ENCODE results near the gene DLK1.

DLK1 gene

DNA sequence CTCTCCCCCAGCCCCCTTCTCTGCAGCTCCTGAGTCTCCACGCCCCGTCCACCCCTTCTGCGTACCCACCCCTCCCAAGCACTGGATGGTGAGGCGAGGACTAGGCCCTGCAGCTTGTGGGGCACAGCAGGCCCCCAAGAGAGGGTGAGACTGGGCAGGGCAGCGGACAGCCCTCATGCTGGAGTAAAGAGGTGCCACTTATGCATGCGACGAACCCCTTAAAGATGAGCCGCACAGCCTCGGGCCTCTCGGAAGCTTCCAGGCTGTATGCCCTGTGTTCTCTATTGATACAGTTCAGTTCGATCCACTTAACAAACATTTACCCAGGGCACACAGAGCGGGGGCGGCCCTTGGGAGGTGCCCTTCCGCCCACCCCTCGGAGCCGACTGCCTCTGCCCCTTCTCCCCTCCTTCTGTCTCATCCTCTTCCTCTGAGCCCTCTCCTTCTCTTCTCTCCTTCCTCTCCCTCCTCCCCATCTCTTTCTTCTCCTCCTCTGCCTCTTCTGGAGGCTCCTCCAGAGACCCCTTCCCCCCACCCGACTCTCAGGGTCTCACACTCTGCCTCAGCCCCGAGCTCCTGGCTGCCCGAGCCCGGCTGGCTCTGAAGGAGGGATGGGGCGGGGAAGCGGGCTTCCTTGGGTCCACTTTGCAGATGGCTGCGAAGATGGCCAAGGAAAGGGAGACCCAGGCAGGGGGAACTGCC is 32.7 kb upstream of the DLK1 start:
- DNase-seq (ENCODE audit: low read depth in 1 of 2, low spot score in 1 of 2), result no peak

DNA sequence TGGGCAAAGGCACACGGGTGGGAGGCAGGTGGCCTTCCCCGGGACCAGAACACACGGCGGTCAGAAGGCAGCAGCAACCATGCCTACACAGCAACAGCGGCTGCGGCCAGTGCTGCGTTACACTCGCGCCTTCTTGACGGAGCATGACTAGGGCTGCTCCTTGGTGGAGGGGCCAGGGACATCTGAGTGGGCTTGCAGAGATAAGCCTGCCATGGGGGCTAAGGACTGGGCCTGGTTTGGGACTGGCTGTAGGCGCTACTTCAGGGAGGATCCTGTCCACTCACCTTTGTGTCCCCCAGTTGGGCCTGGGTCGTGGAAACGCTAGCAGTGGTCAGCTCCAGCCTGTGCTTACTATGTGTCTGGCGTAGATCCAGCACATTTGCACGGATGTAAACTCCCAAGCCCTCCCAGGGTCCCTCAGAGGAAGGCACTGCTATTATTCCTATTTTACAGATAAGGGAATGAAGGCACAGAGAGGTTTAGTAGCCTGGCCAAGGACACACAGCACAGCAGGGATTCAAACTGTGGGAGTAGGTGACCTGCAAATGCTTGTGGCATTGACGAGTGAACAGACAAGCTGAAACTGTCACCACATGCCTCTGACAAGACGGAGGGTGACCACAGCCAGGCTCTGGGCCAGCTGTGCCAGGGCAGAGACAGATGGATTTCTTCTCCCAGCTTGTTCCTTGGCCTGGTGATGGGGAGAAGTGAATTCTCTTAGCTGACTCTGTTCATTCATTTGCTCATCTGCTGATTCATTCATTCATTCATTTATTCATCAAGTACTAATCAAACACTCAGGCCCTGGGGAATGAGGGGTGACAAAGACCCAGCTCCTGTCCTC is 31.9 kb upstream of the DLK1 start:
- DNase-seq (ENCODE audit: low read depth in 1 of 2, low spot score in 1 of 2), result no peak

DNA sequence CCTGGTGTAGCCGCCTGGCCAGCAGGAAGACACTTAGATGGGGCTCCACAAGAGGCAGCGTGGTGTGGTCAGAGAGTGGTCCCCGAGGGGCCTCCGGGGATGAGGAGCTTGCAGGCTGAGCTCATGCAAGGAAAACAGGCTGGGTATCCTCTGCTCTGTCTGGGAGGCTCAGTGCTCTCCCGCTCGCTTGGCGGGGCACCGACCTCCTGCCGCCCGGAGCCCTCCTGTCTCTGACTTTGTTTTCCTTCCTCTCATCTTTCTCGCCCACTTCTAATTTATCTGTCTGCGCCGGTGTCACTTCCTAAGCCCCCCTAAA is 31.3 kb upstream of the DLK1 start:
- DNase-seq (ENCODE audit: low read depth in 1 of 2, low spot score in 1 of 2), result no peak

DNA sequence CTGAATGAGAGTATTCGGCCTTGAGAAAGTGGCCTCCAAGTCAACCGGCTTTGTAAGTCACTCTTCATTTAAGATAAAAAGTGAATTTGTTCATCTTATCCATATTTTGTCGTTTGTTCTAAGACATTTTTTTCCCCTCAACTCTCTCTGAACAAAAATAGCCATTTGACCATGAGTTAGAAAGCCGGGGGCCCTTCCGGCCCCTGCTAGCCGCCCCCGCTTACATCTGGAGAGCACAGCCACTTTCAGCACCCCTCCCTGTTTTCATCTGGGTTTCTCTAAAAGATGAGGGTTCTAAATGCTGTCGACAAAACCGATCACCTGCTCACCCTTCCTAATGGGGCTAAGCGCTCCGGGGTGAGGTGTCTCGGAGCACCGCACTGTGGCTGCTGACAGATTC is 30.7 kb upstream of the DLK1 start:
- DNase-seq (ENCODE audit: low read depth in 1 of 2, low spot score in 1 of 2), result no peak

GRCh38 chr14:100696590-100696989 is 30.1 kb upstream of the DLK1 start:
- no peak for DNase-seq (ENCODE audit: low read depth in 1 of 2, low spot score in 1 of 2)

DNA sequence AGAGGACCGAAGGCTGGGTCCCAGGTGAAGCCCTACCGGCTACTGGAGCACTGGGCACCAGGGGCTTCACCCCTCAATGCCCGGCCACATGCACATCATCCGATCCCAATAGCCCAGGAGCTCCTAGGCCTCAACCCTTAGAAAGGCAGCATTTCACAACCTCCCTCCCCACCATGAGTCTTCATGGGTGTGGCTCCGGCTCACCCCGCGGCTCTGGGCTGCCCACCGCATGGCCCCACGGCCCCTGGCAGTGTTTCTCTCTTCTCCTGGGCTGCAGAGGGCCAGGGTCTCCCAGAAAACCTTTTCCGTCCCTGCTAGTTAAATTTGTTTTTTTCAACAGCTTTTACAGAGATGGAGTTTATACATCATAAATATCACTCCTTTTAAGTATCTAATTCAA is 28.6 kb upstream of the DLK1 start:
- no peak for DNase-seq (ENCODE audit: low read depth in 1 of 2, low spot score in 1 of 2)

DNA sequence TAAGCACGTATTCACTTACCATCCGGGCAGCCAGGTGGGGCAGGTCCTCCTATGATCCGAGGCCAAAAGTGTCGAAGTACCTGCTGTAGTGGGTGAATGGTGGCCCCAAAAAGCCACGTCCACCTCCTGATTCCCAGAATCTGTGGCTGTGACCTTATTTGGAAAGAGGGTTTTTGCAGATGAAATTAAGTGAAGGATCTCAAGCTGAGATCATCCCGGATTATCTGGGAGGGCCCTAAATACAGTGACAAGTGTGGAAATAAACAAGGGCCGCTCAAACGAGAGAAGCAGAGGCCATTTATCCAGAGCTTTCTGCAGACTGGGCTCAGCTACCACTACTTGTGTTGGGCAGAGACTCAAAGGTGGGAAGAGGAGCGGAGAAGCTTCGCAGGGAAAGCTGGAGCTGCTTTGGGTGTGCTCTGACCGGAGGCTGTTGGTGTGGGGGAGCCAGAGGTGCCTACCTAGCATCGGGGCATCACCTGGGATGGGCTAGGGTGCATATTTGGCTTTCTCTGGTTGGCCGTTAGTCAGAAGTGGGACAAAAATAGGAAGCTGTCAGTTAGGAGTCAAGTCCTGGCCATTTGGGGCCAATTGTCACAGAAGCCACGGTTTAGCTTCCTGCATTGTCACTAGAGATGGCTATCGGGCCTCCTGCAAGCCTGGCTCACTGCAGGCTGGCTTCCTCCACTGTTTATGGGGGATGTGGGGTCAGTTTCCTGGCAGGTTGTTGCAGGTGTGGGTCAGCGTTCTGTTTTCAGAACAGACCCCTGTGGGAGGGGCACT is 27.8 kb upstream of the DLK1 start:
- DNase-seq (ENCODE audit: low read depth in 1 of 2, low spot score in 1 of 2), result no peak

GRCh38 chr14:100701314-100701713 is 25.4 kb upstream of the DLK1 start:
- no peak for DNase-seq (ENCODE audit: low read depth in 1 of 2, low spot score in 1 of 2)

- DNase-seq (ENCODE audit: low read depth in 1 of 2, low spot score in 1 of 2), result no peak
Observed at GRCh38 chr14:100702590-100702989, 24.1 kb upstream of the DLK1 start.

DNA sequence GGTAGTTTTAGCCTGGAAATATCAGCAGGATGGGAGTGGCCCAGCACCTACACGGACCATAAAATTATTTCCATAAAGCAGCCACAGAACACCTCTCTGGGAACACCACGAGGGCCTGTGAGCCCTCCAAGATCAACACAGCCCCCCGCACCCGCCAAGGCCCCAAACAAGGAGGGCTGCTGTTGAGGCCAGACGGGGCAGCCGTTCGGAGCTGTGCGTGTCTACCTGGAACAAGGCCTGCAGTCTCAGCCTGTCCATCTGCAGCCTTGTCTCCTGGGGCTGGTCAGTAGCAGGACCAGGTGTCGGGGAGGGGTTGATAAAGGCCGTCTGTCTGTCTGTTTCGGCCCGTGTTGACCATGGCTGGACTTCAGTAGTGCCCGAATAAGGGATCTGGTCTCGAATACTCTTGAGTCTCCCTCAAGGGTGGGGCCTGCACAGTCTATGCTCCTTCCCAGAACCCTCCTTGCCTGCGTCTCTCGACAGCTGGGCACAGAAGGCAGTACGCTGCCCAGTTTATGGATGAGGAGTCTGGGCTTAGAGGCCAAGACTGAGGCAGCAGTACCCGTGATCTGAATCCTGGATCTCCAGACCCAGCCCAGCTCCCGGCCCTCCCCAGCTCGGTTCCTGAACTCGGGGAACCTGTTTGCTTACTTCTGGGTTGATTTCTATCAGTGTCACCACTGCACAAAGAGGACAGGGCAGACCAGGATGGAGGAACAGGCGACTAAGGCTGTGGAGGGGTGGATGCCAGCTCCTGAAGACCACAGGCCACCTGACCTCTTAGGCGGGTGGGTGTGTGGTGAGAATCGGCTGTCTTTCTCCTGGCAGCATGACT is 23.1 kb upstream of the DLK1 start:
- no peak for DNase-seq (ENCODE audit: low read depth in 1 of 2, low spot score in 1 of 2)

DNA sequence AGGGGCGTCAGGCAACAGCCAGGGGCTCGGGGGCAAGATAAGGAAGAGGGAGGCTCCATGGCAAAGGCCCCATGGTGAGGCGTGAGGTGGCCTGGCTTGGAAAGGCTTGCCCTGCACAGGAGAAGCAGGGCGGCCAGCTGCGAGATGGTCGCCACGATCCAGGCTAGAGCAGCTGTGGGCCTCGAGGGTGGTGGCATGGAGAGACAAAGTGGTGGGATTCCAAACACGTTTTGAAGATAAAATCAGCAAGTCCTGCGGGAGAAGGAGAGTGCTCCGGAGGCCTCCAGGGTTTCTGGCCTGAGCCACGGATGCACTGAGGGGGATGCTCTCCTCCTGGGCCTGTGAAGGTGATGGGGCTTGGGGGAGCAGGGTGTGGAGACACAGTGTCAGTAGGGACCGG is 20.5 kb upstream of the DLK1 start:
- no peak for DNase-seq (ENCODE audit: low read depth in 1 of 2, low spot score in 1 of 2)

- DNase-seq (ENCODE audit: low read depth in 1 of 2, low spot score in 1 of 2), result no peak
Observed at GRCh38 chr14:100706860-100707259, 19.8 kb upstream of the DLK1 start.

- no peak for DNase-seq (ENCODE audit: low read depth in 1 of 2, low spot score in 1 of 2)
Observed at GRCh38 chr14:100708425-100709288, 18.0 kb upstream of the DLK1 start.

GRCh38 chr14:100709289-100710284 is 17.1 kb upstream of the DLK1 start:
- DNase-seq (ENCODE audit: low read depth in 1 of 2, low spot score in 1 of 2), result no peak

DNA sequence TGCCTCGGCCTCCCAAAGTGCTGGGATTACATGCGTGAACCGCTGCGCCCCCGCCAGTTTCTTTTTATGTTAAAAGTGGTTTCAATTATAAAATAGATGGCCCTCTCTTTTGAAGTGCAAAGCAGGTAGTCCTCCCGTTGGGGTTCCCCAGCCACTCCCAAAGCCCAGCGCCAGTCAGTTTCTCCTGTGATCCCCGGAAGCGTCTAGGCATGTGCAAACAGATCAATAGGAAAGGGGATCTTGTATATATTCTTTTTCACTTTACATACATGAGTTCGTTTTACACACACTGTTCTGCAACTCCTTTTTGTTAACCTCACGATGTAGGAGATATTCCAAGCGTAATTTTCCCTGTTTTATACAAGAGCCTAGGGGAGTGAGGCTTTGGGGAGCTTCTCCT is 16.3 kb upstream of the DLK1 start:
- DNase-seq (ENCODE audit: low read depth in 1 of 2, low spot score in 1 of 2), result no peak

DNA sequence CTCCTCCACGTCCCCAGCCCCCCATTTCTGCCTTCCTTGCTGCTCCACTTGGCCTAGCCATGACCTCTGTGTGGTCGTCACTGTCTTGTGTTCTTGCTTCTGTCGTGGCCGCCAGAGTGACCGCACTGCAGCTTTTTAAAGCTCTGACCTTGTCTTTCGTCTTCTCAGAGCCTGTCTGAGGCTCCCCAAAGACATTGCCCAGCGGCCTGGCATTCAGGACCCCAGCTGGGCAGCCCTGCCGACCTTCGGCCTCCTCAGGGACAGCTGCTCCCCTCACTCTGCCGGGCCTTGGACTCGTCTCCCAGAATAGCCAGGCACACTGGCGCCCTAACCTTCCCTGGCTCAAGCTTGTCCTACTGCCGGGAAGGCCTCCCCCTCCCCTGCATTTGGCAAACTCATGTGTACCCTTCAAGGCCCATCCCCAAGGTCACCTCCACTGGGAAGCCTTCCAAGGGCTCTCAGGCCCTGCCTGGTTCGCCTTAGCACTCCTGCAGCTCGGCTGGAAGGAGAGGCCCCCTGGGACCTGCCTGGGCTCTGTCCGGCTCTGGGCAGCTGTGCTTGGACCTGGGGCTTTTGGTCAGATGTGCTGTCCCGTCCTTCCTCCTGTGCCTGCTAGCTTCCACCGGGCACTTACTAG is 15.7 kb upstream of the DLK1 start:
- no peak for DNase-seq (ENCODE audit: low read depth in 1 of 2, low spot score in 1 of 2)

DNA sequence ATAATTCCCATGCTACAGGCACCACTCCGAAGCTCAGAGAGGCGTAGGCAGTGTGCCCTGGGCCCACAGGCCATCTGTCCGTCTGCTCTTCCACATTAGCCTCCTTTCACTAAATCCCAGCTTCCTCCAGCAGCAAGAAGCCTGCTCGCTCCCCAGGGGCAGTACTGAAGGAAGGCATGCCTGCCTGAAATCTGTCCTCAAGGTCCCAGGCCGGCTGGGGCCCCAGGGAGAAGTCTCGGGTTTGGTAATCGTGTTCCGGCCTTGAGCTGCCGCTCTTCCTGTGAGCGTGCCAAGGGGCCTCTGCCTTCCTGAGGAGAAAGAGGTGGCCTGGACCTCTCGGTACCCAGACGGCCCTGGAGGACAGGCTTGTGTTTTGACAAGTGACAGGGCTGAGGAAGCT is 15.2 kb upstream of the DLK1 start:
- DNase-seq (ENCODE audit: low read depth in 1 of 2, low spot score in 1 of 2), result no peak

DNA sequence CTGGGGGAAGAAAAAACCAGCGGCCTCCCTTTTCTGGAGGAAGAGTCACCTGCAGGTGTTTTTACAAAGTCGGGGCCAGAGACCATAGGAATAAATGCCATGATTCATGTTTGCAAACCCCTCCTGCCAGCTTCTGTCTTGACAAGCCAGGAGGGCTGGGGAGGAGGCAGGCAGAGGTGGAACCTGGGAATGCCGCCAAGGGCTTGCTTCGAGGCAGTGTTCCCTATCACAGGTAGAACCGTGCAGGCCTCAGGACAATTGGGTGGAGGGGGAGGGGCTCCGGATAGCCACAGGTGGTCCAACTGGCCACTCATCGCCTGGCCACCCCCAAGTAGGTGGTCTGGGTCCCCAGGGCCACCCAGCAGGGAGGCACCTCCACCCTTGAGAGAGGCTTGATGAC is 14.2 kb upstream of the DLK1 start:
- DNase-seq (ENCODE audit: low read depth in 1 of 2, low spot score in 1 of 2), result no peak

GRCh38 chr14:100713705-100714104 is 13.0 kb upstream of the DLK1 start:
- DNase-seq (ENCODE audit: low read depth in 1 of 2, low spot score in 1 of 2), result no peak

Measured in stimulated activated CD4-positive, alpha-beta T cell treated with anti-CD3 and anti-CD28 coated beads, Interleukin-15, amount 100 ng/mL, for 1 hour (primary cell).